ENCODE results near the gene C18orf32. TPM values are rescaled to one million over a fixed set of nuclear protein-coding genes. Genes with fewer than 3 reads are reported as not detected.
A peak's percentile ranks its signal among the peaks of the same experiment; 100 is the strongest.

Gene C18orf32
- total and polyA plus RNA-seq, 2 of the 13 experiments (the other 11 are each of a cell fraction or from before 2014, with no cell fraction given): 17.6 to 20.6 TPM

DNA sequence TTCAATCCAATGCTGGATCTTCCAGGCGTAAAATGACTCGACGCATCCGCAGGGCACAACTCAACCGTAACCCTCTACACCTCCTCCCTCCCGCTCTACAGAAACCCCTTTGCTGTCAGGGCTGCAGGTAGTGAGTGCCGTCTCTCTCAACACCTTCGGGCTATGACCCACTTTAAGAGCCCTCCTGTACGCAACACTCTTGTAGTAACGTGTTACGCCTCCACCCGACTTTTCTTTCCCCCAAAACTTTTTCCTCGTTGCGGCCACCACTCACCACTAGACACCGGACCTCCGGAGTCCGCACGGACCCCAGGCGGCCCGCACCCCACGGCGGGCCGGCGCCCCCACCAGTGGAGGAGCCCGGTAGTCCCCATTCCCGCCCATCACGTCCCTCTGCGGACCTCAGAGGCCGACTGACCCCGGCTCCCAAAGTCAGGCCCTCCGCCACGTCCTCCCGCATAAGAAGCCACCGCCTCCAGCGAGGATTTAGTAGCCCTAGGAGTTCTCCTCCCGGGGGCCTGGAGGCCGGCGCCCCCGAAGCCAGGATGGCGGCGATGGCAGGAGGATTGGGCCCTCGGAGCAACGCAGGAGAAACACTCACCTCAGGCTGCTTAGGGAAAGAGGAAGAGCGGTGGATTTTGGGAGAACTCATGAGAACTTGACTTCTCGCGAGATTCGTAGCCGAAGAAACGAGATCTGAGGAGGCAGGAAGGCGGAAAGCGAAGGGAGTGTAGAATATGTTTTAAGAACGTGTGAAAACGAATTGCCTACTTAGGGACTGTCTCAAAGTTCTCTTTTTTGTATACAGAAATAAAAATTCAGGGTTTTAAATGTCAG is 5.0 kb upstream of the C18orf32 start, which contains the start of gene RPL17 (continued):
- TF ChIP-seq, protein P1, sequence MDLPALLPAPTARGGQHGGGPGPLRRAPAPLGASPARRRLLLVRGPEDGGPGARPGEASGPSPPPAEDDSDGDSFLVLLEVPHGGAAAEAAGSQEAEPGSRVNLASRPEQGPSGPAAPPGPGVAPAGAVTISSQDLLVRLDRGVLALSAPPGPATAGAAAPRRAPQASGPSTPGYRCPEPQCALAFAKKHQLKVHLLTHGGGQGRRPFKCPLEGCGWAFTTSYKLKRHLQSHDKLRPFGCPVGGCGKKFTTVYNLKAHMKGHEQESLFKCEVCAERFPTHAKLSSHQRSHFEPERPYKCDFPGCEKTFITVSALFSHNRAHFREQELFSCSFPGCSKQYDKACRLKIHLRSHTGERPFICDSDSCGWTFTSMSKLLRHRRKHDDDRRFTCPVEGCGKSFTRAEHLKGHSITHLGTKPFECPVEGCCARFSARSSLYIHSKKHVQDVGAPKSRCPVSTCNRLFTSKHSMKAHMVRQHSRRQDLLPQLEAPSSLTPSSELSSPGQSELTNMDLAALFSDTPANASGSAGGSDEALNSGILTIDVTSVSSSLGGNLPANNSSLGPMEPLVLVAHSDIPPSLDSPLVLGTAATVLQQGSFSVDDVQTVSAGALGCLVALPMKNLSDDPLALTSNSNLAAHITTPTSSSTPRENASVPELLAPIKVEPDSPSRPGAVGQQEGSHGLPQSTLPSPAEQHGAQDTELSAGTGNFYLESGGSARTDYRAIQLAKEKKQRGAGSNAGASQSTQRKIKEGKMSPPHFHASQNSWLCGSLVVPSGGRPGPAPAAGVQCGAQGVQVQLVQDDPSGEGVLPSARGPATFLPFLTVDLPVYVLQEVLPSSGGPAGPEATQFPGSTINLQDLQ (CRISPR knock-in tag; IDR thresholded peaks at IDR 0.05): no peak
- TF ChIP-seq XRCC5 (optimal IDR thresholded peaks at IDR 0.05; ENCODE audit: low read length) (peak; percentile 83), ZNF567 (CRISPR knock-in tag; IDR thresholded peaks at IDR 0.05; ENCODE audit: borderline replicate concordance) (no peak), ZNF850 (CRISPR knock-in tag; conservative IDR thresholded peaks at IDR 0.05) (peak; percentile 84; the same call in 1 of the 2 replicates), AHDC1 (CRISPR knock-in tag; IDR thresholded peaks at IDR 0.05; ENCODE audit: borderline replicate concordance) (peak; percentile 52; the same call in 1 of the 2 replicates), ZNF670 (CRISPR knock-in tag; IDR thresholded peaks at IDR 0.05; ENCODE audit: borderline replicate concordance) (peak; percentile 89; the same call in 1 of the 2 replicates), ZNF704 (CRISPR knock-in tag; IDR thresholded peaks at IDR 0.05; ENCODE audit: borderline replicate concordance) (no peak), RNF2 (conservative IDR thresholded peaks at IDR 0.05; ENCODE audit: low read depth) (0 out of 2 replicates have a peak, but pooled peaks have one; percentile 33), ATF3 (CRISPR knock-in tag; IDR thresholded peaks at IDR 0.05) (no peak), ZBTB20 (CRISPR knock-in tag; IDR thresholded peaks at IDR 0.05; ENCODE audit: borderline replicate concordance, low read depth) (peak; percentile 94), ZNF574 (CRISPR knock-in tag; IDR thresholded peaks at IDR 0.05) (peak; percentile 81), JUN (CRISPR knock-in tag; IDR thresholded peaks at IDR 0.05) (no peak), PITX1 (CRISPR knock-in tag; IDR thresholded peaks at IDR 0.05) (peak; percentile 85), KDM2A (CRISPR knock-in tag; IDR thresholded peaks at IDR 0.05; ENCODE audit: borderline replicate concordance, low read depth) (peak; percentile 83), MED13 (CRISPR knock-in tag; IDR thresholded peaks at IDR 0.05) (no peak; the same call in 1 of the 2 replicates)

Data from HepG2 (cell line).